ENCODE results near the gene OPRD1. TPM values are rescaled to one million over a fixed set of nuclear protein-coding genes. Genes with fewer than 3 reads are reported as not detected.

The OPRD1 gene
- total RNA-seq, 1 donor from 2014 or later = not detected

DNA sequence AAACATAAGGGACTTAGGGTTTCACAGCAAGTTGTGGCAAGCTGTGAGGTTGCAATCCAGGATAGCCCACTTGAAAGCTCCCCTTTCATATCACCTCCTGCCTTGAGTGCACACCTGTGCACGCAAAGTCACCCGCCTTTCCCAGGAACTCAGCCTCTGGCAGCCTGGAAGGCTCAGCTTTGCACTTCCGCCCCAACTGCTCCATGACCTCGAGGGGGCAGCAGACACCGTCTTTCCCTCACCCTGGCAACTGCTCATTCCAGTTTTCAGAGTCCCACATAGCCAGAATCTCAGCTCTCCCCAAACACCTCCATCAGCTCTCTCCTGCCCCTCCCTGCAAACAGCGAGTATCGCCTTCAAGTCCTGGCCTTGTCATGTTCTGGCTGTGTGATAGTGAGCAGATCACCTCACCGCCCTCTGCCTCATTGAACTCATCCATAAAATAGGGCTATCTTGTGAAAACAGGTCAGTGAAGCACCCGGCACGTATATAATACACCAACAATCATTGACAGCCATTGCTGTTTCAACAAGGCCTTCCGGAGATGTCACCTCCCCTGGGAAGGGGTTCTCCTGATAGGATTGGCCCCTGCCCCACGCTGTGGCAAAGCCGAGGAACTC is 70.1 kb downstream of the OPRD1 start:
- peak; percentile 88 for DNase-seq (ENCODE audit: low read depth)

DNA sequence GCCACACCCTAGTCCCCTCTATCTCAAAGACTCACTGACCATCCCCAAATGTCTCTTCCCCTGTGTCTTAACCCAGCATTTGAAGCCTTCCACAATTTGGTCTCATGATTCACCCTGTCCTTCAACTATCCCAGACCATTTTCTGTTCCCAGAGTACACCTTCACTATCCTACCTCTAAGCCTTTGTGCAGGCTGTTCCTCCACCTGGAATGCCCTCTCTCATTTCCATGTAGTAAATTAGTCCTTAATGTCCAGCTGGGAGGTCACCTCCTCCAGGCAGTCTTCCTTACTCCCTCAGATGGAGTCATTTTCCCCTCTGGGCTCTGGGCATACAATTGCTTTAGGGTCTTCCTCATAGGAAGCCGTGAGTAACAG is 71.3 kb downstream of the OPRD1 start:
- no peak for DNase-seq (ENCODE audit: low read depth)

DNA sequence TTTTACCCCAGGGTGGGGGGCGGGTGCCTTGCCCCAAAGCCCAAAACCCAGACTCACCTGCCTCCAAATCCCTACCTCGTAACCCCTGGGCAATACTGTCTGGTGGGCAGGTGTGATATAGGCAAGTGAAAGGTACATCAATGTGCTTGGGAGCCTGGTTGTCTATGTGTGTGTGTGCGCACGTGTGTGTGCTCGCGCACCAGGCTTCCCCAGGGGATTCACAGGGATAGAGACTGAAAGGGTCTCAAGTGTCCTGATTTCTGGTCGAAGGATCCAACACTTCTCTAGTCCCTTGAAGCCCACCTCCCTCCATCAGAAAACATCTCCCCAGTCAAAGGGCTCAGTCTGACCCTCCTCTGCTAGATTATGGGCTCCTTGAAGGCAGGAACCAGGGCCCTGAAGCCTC is 73.5 kb downstream of the OPRD1 start:
- no peak for DNase-seq (ENCODE audit: low read depth)

DNA sequence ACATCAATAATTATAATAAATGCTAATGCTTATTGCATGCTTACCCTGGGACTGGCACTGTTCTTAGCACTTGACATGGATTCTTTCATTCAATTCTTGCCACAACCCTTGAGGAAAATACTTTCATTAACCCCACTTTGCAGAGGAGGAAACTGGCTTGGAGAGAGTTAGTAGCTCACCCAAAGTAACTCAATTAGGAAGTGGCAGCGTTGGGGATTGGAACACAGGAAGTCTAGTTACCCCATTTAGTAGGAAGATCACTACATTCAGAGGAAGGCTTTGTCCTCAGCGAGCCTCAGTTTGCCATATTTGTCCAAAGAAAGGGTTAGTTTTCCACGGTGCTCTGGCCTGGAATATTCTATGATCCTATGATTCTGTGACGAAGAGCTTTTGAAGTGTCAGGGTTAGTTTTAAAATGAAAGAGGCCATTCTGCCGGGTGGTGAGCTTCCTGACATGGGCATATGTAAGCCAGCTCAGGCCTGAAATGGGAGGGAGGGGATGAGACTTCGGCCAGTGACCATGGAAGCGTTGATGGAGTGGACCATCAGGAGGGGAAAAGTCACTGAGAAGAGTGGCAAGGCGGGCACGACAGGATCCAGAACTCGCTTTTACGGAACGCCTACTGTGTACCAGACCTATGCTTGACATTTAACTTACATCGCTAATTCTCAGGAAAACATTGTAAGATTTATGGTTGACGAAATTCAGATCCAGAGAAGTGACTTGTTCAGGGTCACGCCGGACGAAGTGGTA is 74.2 kb downstream of the OPRD1 start:
- no peak for DNase-seq (ENCODE audit: low read depth)

DNA sequence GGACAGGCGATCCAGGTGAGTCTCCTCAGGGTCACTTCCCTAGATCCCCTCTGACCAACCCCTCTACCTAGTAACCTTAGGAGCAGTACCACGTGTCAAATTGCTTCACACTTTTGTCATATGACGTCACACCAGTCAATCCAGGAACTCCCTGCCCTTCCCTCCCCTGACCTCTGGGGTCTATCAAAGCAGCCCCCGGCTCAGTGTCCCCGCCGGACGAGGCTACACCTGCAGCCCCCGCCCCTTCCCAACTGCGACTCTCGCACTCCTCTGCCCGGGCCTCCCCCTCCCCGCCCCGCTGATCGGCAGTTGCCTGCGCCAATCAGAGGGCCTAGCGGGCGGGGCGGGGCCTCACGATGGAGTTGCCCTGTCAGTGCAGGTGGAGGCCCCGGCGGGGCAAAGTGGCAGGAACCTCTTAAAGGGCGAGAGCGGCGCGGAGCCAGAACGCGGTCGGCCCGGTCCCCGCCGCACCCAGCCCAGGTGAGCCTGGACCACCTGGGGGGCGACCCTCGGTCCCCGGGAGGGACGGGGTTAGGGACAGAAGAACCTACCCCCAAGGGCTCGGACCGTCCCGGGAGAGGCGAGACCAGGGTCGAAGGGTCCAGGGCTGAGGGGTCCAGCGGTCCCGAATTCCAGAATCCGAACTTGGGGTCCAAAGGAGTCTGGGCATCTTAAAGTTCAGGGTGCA is 74.9 kb downstream of the OPRD1 start:
- DNase-seq (ENCODE audit: low read depth) = peak; percentile 34

DNA sequence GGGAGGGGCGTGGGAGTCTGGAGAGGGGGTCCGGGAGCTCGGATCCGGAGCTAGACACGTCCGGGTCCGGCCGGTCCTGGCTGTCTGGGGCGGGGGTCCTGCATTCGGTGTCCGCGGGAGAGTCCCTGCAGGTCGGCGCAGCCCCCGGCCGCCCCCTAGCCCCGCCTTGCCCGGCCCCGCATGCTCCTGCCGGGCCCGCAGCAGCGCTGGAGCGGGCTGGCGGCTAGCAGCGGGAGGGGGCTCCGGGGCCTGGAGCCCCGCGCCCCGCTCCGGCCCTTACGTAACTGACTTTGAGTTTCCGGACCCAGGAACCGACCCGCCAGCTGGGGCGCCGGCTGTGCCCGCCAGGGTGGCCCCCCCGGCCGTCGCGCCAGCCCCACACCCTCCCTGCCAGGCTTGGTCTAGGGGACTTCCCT is 75.5 kb downstream of the OPRD1 start:
- DNase-seq (ENCODE audit: low read depth) = no peak

DNA sequence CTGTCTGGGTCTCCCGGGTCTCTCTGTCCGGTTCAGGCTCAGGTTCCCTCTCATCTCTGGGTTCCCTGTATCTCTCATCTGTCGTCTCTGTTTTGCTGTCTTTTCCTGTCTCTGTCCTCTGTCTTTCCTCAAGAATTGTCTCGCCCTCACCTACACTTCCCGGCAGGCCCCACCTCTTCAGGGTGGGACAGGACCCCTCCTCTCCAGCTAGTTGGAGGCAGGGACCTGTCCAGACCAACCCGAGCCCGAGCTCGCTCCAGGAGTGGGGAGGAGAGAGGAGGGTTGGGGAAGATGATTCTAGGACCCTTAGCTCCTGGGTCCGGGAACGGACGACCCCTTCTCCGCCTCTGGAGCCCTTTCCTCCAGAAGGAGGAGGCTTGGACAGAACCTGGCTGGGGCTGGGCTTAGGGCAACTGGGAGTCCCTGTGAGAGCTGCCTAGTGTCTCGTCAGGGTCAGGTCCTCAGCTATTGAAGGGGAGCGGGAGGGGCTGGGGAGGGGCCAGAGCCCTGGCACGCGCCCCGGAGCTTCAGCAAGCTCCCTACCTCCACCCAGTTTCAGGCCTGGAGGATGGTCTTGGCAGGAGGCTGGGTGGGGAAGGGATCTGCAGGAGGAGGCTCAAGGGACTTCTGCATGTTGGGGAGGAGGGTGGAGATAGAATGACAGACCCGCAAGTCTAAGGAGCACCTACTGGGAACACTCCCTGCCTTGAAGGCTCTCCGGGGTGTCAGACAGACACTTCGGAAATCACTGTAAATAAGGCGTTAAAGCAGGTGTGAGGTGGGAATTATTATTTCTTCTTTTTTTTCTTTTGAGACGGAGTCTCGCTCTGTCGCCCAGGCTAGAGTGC is 76.1 kb downstream of the OPRD1 start:
- no peak for DNase-seq (ENCODE audit: low read depth)

DNA sequence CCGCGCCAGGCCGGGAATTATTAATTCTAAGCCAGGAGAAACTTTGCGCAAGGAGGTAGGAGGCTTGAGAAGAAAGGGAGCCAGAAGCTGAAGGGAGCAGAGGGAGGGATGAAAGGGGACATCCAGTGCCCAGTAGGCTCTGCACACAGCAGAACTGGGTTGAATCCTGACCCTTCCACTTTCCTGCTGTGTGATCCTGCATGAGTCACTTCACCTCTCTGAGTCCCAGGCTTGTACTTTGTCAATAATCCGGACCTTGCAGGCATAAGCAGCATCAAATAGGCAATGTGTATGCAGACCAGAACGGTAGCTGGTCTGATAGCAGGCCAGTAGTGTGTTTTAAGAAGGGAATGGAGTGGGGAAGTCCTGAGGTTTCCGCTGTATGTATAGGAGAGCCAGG is 76.9 kb downstream of the OPRD1 start:
- no peak for DNase-seq (ENCODE audit: low read depth)

DNA sequence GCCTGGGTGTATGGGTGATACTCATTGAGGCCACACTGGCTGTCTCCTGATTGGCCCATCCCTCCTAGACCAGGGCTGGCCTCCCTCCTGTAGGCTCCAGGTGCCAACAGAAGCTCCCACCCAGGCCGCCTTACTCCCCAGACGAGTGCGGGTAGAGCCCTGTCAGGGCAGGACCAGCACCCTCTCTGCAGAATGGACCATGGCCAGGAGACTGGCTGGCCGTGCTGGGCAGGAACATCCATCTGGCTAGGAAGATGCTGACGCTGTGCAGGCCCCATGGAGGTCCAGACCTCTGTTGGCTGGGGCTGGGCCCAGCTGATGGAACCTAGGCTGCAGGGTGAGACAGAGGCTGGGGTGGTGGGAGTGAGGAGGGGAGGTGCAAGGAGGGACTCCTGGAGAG is 77.4 kb downstream of the OPRD1 start:
- DNase-seq (ENCODE audit: low read depth) = no peak

DNA sequence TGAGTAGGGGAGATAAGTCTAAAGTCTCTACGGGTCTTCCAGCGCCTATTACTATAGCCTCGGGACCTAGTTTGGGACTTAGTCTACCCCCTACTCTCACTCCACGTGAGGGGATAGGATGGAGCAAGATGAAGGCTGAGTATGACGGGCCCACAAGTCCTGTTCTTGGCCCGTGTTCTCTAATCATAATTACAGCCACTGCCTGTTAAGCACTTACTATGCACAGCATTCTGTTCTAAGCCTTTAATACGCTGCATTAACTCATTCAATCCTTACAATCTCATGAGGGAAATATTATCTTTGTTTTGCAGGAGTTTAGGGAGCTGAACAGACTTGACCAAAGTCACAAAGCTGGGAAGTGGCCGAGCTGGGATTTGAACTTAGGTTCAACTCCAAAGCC is 78.5 kb downstream of the OPRD1 start:
- DNase-seq (ENCODE audit: low read depth) = no peak

DNA sequence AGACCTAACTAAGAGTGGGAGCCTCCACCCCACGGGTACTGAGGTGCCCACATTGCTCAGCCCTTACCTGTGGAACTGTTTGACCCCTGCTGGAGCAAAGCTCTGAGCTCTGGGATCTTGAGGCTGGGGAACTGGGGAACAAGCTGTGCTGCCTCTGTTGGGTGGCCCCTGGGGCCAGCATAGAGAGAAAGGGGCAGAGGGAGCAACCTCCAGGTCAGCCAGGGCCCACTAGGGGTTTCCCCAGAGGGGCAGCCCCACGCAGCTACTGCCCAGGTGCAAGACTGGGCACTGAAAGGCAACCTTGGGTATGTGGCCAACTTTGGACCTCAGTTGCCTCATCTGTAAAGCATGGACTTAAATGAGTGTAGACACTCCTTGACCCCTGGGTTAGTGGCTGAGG is 78.9 kb downstream of the OPRD1 start:
- no peak for DNase-seq (ENCODE audit: low read depth)

DNA sequence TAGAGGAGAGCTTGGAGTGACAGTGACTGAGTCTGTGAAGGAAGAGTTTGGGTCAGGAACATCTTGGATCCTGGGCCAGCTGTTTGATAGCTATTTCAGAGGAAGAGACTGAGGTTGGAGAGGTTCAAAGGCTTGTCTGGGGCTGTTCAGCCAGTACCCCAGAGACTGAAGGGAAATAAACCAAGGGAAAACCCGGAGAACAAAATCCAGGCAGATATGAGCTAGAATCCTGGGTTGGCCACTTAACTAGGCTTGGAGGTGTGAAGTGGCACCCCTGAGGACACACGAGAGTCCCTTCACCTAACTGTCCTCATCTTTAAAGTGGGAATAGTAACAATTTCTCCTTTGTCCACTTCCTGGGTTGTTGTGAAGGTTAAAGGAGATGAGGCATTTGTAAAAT is 79.3 kb downstream of the OPRD1 start:
- no peak for DNase-seq (ENCODE audit: low read depth)

DNA sequence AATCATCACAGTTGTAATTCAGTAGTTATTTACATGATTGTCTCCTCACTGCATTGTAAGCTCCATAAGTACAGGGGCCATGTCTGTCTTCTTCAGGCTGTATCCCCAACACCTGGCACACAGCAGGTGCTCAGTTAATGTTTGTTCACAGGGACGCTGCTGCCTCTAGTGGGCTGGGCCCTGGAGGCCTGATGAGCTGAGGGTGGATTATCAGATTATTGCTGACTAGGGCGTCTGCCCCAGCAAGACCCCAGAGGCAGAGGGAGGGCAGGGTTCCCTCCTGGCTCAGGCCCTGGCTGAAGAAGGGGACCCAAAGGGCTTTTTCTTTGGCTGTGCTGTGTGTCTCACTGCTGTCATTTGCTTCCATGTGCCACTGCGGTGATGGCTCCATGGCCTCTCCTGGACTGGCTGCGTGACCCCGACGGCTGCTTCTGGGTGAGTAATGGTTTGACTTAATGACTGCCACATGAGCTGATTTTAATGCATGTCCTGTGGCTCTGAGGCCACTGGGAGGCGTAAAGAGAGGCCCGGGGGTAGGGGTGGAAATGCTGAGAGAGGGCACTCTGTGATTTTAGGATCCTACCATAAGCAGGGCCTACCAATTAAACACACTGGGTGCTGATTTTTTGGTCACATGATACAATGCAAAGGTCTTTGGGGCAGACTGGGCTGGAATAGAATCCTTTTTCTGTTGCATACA is 81.6 kb downstream of the OPRD1 start:
- peak; percentile 18 for DNase-seq (ENCODE audit: low read depth)

DNA sequence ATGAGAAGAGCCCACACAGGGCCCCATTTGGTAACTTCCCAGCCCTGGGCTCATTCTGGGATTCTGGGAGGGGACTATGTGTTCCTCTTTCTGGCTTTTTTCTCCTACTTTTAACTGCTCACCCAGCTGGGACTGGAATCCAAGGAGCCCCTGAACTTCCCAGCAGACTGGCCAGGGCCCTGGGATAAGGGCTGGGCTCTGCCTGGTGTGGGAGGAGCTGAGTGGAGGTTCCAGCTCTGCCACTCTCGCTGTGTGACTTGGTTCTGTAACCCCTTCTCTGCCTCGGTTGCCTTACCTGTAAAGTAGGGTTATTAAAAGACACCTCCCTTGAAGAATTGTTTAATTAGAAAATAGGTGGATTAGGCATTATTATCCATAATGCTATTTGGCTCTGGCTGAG is 82.8 kb downstream of the OPRD1 start:
- DNase-seq (ENCODE audit: low read depth) = no peak

DNA sequence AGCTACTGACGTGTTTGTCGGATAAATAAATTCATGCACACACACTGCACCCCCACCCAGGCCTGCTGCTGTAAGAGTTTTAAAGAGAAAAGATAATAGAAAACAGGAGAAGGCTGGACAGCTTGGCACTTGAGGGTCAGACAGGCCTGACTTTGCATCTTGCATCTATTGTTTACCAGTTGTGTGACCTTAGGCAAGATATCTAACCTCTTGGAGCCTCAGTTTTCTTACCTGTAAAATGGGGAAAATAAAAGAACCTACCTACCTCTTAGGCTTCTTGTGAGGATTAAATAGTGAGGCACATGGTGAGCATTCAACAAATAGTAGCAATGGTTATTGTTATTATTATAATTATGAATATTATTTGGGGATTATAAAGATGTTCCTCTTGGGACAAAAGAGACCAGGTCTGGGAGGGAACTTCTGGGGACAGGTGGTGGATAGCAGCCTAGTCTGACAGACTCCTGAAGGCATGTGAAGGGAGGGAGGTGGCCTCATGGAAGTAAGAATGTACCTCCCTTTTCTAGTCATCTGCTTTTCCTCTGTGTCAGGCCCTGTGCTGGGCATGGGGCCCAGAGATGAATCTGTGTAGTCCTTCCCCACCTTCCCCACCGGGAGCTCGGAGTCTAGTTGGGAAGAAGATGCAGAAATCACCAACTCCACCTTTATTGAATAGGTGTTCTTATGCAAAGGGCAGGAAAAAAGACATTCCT is 84.1 kb downstream of the OPRD1 start:
- DNase-seq (ENCODE audit: low read depth) = no peak

DNA sequence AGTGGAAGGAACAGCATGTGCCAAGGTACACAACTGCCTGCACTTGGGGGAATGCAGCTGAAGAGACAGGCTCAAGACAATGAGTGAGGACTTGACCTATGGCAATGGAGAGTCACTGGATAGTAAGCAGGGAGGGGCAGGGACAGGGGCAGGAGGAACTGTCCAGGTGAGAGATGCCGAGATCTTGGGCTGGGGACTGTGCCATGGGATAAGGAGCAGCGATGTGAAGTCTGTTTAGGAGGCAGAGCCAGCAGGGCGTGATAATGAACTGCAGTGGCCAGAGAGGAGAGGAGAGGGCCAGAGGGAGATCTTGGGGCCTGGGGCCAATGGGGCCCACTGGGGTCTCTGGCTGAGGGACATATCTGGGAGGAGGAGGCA is 84.6 kb downstream of the OPRD1 start:
- no peak for DNase-seq (ENCODE audit: low read depth)

DNA sequence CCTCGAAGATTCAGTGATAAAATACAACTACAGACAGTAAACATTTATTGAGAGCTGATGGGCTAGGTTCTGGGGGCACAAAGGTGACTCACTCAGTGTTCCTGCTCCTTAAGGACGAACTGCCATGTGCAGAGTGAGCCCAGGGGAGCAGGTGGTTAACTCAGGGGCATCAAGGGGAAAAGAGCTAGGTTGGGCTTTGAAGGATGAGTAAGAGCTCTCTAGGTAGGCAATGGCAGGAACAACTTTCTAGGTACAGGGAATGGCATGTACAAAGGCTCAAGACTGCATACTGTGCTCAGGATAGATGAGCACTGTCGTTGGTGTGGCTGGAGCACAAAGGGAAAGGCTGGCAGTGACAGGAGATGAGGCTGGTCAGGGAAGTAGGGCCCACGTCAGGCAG is 85.8 kb downstream of the OPRD1 start:
- DNase-seq (ENCODE audit: low read depth) = no peak

DNA sequence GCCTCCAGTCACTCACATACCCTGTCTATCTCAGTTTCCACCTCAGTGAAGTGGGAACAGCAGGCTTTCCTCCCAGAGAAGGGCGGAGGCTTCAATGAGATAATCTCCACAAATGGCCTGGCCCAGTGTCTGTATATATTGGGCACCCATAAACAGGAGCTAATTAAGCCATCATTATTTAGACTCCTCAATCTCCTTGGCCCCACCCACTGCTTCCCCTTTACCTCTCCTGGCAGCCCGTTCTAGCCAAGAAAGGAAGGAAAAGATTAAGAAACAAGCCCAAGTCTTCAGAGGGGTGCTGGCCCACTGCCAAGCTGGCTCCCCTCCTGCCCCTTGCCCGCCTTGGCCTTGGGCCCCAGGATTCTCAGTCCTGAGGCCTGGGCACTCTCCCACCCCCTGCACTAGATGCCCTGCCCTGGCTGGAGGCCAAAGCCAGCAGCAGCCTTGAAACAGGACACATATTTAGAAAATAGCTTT is 86.5 kb downstream of the OPRD1 start:
- no peak for DNase-seq (ENCODE audit: low read depth)

DNA sequence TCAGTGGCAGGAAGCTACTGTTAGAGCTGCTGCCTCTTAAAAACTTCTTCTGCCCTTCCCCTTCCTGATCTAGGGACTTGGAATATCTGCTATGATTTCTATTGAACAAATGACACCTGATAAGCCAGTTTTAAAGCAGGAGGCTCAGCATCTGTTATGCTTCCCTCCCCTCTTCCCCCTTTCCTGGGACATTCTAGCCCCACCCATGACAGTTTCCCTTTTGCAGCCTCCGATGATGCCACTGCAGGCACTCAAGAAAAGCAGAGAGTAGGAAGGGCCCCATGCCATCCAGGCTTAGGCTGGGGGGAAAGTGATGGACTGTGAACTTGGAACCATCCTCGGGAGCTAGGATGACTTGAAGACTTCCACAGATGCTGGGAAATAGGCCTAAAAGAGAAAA is 87.3 kb downstream of the OPRD1 start:
- no peak for DNase-seq (ENCODE audit: low read depth)

DNA sequence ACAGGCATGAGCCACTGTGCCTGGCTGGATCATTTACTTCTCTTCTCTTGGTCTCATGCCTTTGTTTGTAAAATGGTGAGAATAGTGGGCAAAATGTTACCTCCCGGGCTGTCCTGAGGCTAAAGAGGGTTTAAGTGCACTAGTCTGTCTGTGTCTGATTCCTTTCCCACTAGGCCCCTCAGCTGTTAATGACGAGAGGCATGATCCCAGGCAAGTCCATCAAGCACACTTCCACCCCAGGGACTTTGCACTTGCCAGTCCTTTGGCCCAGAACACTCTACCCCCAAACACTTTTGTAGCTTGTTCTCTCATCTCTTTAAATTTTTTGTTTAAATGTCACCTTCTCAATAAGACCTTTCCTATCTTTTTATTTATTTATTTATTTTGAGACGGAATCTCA is 88.6 kb downstream of the OPRD1 start:
- no peak for DNase-seq (ENCODE audit: low read depth)

Data from myocyte (in vitro differentiated cells).